ENCODE measurements around the gene RAB34.
"Not testable (repeated sequence)": the region's sequence is repeated elsewhere in the genome, so short reads cannot be mapped to it uniquely, and the experiment has no call there.

RAB34 gene

DNA sequence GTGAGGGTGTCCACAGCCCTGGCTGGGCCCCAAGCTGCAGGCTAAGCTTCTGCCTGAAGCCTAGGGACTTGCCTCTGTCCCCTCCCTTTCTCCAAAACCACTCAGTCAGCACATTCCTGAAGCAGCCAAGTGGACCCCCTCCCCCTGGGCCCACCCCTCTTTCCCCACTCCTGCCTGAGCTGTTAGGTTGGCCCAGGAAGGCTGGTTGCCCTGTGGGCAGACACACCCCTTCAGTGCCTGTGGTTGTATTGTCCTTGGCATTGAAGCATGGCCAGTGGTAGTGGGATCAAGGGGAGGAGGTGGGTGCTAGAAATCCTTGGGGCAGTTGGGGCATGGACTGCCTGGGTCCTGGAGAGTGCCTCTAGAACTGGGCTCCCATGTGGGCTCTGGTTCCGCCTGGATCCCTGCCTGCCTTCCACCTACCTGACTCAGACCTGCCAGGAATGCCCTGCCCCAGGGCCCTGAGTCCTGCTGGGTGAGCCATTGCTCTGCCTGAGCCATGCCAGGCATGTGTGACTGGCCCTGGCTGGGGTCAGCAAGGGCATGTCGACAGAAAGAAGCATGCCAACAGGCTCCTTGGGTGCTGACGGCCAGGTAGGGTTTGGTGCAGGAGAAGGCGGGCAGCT is 28.2 kb upstream of the RAB34 start:
- DNase-seq = no peak

DNA sequence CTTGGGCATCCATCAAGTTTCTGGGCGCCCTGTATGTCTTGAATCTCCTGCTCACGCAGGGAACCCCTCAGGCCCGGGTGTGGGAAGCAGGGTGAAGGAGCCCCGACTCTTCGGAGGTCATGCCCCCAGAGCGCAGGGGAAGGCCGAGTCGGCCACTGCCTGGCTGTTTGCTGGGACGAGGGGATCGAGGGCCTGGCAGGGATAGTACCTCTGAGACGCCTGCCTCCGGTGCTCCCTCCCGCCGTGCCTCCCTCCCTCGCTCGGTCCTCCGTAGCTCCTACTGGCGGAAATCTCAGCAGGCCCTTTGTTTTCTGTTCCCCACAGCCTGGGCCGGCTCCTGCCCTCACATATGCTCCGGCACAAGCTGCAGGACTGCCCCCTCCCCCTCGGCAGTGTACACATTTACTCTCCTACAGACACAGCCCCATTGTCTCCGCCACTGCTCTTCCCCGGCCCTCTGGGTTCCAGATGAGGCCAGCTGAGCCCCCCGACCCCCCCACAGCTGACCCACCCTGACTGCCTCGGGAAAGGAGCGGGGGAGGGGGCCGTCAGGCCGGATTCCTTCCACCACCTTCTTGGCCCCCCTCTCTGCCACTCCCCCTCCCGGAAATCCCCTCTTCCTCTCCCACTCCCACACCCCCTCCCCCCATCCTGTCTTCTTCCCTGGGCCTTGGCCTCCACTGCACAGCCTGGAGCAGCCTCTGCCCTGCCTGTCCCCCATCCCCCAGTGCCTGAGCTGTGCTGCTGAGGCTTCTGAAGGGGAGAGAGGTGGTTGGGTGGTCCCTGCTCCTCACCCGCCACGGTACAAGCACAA is 27.5 kb upstream of the RAB34 start:
- no peak for DNase-seq

DNA sequence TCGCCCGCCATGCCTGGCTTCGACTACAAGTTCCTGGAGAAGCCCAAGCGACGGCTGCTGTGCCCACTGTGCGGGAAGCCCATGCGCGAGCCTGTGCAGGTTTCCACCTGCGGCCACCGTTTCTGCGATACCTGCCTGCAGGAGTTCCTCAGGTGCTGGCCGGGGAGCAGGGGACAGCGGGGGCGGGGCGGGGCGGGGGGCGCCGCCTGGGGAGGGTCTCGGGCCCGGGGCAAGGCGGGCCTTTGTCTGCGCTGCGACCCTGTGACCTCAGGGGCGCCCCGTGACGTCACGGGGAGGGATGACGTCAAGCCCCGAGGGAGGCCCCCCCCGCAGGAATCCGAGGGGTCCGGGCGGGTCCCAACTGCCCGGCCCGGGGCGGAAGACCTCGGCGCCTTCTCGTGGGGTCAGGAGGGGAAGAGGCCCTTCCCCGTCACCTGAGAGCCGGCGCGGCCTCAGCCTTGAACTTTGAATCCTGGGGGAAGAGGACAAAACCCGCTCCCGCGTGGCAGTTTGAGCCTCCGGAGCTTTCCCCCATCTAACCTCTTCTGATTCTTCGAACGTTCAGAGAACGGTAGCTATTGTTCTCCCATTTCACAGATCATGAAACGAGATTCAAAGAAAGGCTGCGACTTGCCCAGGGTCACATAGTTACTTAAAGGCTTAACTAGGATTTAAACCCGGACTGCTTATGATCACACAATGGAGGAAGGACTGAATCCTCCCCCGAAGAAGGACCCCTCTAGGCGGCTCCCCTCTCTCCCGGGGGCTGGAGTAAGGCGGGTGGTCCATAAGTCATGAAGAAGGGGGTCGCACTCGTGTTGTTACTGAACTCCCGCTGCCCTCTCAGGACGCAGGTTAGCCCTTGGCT is 26.7 kb upstream of the RAB34 start:
- peak; percentile 67 for DNase-seq

DNA sequence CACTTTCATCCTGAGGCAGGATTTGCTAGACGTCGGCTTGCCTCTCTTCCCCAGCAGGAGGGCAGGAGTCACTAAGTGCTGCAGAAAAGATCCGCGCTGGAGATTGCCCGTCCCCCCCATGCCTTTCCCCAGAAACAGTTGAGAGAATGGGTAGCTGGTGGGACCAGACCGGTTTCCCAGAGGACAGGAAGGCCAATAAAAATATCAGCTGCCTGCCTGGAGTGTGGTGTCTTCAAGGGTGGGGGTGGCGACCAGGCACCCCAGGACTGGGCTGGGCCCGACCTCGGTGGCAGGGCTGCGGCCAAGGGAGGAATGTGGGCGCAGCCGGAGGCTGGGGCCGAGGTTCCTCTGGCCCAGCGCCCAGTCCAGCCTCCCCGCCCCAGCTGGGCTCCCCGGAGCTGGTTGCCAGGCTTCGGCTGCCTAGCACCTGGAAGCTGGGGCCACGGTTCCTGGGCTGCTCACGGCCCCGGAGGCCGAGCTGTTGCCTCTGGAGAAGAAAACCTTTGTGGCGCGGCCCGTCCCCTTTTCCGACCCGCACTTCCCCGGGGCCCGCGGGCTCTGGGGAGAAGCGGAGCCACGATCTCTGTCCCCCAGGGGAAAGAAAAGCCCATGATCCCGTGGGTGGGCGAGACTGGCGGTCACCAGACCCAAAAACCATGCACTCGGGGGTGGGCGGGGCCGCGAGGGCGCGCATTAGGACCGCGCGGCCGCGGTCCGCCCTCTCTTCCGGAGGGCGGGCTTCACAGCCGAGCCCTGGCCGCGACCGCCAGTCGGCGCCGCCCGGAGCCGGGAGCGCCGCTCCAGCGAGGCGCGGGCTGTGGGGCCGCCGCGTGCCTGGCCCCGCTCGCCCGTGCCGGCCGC is 25.8 kb upstream of the RAB34 start, which contains the start of gene TRAF4:
Gene TRAF4 (plus strand): TSS at position 769 of the 861 bp plus-strand sequence. CDS start 102 bp downstream, outside the sequence.
- peak; percentile 68 for DNase-seq

DNA sequence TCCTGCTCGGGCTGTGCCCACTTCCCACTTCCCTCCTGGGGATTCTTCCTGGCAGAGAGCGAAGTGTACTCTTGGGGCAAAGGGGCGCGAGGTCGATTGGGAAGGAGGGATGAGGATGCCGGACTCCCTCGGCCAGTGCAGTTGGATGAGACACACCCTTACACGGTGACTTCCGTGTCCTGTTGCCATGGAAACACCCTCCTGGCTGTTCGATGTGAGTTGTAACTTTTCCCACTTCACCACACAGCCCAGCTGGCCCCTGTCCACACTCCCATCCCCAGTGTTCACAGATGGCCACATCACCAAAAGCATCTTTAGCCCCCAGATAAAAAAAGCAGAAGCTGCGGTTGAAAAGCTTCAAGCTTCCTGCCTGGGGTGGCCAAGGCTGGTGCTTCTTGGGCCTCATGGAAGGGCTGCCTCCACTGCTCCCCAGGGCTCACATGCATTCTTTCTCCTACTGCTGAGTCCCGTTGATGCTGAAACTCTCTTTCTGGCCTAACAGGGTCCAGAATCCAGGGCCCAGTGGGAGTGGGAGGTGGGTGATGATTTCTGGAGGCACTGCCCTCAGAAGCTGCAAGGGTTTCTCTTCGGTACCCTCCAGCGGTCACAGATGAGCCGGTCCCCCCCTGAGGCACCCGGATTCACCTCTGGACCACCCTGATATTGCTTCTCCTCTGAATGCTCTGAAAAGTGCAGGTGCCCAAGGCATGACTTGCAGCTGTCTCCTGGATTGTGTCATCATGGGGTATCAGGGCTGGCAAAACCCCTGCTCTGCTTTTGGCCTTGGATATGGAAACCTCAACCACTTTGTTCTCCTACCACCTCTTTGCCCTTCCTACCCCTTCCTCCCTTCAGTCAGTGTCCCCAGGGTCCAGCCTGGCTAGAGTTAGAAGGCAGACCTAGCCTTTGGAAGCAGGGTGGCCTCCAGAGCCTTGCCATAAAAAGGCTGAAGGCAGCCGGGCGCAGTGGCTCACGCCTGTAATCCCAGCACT is 24.0 kb upstream of the RAB34 start:
- no peak for DNase-seq

DNA sequence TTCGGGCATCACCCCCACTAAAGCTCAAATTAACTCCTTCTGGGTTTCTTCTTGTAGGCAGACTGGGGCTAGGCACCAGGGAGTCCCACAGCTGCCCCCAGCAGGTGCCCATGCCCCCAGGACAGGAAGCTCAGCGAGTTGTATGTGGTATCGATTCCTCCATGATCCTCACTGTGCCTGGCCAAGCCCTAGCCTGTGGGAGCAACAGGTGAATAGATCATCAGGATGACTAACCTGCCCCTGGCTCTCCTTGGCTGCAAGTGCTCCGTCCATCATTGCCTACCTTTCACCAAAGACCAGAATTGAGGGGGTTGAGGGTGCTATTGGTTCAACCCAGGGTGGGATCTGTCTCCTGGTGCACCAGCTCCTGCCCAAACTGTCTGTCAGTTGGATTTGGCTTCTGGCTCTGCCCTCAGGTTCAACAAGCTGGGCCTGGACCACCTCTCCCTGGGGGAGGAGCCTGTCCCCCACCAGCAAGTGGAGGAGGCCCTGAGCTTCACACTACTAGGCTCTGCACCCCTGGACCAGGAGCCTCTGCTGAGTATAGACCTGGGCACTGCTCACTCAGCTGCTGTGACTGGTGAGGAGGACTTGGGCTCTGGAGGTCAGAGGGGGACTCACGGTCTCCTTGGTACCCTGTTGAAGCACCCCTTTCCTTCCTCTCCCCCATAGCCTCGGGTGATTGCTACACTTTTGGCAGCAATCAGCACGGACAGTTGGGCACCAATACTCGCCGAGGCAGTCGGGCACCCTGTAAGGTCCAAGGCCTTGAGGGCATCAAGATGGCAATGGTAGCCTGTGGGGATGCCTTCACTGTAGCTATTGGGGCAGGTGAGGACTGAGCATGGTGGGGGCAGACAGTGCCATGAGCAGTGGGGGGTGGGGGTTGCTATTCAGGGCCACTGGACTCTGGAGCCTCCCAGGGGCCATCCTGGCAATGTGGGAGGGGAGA is 23.0 kb upstream of the RAB34 start:
- no peak for DNase-seq

DNA sequence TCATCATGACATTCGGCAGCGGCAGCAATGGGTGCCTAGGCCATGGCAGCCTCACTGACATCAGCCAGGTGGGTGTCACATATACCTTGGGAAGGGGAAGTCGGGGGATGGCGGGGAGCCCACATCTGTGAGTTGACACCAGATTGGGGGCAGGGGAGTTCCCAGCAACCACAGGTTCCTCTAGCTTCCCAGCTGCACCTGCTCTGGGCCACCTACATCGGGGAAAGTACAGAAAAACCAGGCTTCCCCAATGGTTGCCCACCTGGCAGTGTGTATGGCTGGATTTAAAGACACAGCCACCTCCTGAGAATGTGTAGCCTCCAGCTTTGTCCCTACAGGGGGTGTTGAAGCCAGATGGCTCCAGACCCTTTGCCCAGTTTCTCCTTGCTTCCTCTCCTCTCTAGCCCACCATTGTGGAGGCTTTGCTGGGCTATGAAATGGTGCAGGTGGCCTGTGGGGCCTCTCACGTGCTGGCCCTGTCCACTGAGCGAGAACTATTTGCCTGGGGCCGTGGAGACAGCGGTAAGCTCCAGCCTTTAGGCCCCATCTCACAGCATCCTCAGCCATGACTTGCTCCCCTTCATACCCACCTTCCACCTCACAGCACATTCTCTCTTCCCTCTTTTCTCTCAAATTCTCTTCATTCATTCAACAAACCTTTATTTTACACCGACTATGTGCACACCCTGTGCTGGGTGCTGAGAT is 21.2 kb upstream of the RAB34 start:
- peak; percentile 46 for DNase-seq

DNA sequence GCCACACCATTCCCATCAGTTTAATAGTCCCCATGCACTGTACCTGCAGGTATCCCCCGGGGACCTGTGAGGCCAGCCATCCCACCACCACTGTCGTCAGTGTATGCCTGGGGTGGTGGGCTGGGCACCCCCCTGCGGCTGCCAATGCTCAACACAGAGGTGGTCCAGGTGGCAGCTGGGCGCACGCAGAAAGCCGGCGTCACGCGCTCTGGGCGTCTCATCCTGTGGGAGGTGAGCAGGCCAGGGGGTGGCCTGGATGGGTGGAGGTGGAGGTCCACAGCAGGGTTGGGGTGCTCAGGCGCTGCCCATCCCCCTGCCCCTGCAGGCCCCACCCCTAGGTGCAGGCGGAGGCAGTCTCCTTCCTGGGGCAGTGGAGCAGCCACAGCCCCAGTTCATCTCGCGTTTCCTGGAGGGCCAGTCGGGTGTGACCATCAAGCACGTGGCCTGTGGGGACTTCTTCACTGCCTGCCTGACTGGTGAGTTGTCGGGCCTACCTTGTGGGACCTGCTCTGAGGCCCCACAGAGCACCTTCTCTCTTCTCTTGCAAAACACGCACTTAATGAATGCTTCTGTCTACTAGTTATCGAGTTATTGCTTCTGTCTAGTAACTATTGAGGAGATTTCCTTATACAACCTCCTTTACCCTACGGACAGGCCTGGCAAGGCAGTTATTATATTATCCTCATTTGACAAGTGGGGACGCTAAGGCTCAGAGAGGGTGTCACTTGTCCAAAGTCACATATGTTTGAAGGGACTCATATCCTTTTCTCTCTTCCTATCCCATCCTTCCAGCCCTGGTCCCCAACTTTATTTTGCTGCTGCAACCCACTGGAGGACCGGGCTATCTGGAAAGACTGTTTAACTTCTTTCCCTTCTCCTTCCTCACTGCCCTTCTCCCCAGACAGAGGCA is 20.4 kb upstream of the RAB34 start:
- no peak for DNase-seq

DNA sequence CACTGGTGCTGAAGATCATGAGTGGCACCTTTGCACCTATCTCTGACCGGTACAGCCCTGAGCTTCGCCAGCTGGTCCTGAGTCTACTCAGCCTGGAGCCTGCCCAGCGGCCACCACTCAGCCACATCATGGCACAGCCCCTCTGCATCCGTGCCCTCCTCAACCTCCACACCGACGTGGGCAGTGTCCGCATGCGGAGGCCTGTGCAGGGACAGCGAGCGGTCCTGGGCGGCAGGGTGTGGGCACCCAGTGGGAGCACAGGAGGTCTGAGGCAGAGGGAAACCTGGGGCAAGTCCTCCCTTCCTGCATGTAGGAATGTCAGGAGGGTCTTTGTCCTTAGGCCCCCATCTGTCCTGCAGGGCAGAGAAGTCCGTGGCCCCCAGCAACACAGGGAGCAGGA is 19.6 kb upstream of the RAB34 start:
- no peak for DNase-seq

DNA sequence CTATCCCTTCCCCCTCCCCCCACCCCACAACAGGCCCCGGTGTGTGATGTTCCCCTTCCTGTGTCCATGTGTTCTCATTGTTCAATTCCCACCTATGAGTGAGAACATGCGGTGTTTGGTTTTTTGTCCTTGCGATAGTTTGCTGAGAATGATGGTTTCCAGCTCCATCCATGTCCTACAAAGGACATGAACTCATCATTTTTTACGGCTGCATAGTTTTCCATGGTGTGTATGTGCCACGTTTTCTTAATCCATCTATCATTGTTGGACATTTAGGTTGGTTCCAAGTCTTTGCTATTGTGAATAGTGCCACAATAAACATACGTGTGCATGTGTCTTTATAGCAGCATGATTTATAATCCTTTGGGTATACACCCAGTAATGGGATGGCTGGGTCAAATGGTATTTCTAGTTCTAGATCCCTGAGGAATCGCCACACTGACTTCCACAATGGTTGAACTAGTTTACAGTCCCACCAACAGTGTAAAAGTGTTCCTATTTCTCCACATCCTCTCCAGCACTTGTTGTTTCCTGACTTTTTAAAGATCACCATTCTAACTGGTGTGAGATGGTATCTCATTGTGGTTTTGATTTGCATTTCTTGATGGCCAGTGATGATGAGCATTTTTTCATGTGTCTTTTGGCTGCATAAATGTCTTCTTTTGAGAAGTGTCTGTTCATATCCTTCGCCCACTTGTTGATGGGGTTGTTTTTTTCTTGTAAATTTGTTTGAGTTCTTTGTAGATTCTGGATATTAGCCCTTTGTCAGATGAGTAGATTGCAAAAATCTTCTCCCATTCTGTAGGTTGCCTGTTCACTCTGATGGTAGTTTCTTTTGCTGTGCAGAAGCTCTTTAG is 18.5 kb upstream of the RAB34 start:
- not testable (repeated sequence) for DNase-seq

DNA sequence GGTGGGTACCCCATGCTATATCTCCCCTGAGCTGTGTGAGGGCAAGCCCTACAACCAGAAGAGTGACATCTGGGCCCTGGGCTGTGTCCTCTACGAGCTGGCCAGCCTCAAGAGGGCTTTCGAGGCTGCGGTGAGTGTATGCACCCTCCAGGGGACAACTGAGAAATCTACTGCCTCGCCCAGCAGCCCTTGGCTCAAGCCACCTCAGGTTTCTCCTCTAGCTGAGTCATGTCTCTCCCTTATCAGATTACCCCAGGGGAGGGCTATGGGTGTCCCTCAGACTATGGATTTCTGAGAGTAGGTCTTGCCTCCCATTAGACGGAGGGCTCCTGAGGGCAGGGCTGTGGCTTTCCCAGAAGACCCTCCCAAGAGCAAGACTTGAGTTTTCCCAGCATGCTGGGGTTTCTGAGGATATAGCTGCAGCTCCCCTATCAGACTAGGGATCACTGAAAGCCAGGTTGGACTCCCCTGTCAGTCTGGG is 17.6 kb upstream of the RAB34 start:
- no peak for DNase-seq

DNA sequence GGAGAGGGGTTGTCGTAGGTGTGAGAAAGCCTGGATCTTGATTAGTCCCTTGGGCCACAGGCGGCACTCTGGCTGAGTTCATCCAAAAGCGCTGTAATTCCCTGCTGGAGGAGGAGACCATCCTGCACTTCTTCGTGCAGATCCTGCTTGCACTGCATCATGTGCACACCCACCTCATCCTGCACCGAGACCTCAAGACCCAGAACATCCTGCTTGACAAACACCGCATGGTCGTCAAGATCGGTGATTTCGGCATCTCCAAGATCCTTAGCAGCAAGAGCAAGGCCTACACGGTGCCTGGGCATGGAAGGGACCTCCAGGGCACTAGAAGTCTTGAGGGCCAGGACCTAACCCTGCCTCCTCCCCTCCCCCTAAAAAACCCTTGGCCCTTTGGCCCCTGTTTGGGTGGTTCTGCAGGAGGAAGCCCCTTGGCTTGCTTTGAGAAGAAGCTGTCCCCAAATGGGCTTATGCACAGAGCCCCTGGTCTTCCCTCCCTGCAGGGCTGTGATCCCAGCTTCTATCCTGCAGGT is 17.1 kb upstream of the RAB34 start:
- DNase-seq = no peak

DNA sequence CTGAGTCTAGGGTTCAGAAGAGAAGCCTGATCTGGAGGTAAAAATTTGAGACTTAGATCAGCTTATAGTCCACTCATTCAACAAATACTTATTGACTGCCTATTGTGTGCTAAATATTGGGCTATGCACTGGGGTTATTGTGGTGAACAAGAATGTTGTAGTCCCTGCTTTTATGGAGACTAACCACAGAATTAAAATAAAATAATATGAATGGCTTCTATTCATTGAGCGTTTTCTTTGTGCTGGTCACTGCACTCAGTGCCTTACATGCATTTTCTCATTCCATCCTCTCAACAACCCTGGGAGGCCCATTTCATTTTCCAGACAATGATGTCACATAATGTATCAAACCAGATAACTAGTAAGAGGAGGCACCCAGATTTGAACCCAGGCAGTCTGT is 15.7 kb upstream of the RAB34 start:
- DNase-seq = no peak

DNA sequence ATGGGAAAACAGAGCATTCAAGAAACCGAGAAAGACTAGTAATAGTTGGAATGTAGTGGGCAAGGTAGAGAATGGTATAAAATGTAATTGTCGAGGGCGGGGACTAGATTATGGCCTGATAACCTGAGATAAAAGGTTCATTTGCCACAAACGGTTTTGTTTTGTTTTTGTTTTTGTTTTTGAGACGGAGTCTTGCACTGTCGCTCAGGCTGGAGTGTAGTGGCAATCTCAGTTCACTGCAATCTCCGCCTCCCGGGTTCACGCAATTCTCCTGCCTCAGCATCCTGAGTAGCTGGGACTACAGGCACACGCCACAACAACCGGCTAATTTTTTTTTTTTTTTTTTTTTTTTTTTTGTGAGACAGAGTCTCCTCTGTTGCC is 12.3 kb upstream of the RAB34 start:
- DNase-seq = no peak

DNA sequence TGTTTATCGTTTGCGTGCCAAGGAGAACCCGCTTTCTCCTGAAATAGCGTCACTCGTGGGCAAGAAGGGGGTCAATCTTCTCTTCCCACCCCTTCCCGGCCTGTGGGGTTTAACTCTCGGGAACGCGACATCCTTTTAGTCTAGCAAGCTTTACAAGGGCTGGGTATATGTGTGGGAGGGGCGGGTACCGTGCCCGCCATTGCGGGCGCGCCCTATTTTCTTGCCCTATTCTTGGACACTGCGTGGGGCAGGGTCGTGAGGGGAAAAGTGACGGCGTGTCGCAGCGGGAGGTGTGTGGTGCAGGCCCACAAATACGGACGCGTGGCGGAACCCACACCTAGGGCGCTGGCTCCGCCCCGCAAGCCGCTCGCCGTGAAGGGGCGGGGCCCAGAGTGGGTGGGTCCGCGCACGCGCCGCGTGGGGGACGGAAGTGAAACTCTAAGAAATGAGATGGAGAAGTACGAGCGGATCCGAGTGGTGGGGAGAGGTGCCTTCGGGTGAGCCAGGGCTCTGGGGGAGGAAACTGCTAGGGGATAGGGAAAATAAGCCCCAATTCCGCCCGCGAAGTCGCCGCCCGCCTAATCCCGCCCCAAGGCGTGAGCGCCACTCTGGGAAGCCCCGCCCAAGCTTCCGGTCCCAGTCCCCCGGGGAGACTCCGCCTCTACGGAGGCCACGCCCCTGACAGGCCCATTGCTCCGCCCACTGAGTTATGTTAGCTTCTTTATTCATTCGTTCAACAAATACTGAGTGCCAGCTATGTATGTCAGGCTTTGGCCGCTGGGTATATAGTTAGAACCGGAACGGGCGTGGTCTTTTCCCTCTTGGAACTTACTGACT is 10.9 kb upstream of the RAB34 start, which contains the start of gene NEK8:
Gene NEK8 (plus strand): TSS at position 425 of the 837 bp plus-strand sequence. CDS start 26 bp downstream, at position 451.
- DNase-seq = peak; percentile 98

Measured in activated CD4-positive, alpha-beta T cell treated with anti-CD3 and anti-CD28 coated beads, Interleukin-2, amount 50 U/mL, for 1 hour (primary cell).